Neural cell (in vitro differentiated cells): ENCODE results near the gene BMP8B. TPM values are rescaled to one million over a fixed set of nuclear protein-coding genes. Genes with fewer than 3 reads are reported as not detected.

Source experiments
- H2AFZ ChIP-seq: fragments of 200-600, 300-800 bp; sonication (generic), shearing (Covaris generic); 2 replicates; pipeline ENCODE4 v1.6.0; 2014; ENCODE audit warnings: low read depth, mild to moderate bottlenecking, antibody characterized with exemption, low read length, moderate library complexity
- H3F3A ChIP-seq: fragments of 200-600 bp; shearing (Covaris generic); 2 replicates; pipeline ENCODE4 v1.6.1; 2016; ENCODE audit warnings: mild to moderate bottlenecking, moderate library complexity, mixed read lengths, antibody characterized with exemption, low read length; ENCODE audit not compliant: insufficient read depth, poor library complexity, severe bottlenecking
- H3K27ac ChIP-seq: fragments of 200-600, 300-800 bp; sonication (generic), shearing (Covaris generic); 2 replicates; pipeline ENCODE4 v1.5.1; 2014; ENCODE audit warnings: mild to moderate bottlenecking, low read length, moderate library complexity
- H3K27me3 ChIP-seq: fragments of 300-800, 200-600 bp; sonication (generic), shearing (Covaris generic); 2 replicates; pipeline ENCODE4 v1.6.0; 2014; ENCODE audit warnings: mild to moderate bottlenecking, low read depth, low read length, moderate library complexity; ENCODE audit not compliant: insufficient read depth
- H3K36me3 ChIP-seq: fragments of 300-800, 200-600 bp; sonication (generic), shearing (Covaris generic); 2 replicates; pipeline ENCODE4 v1.5.1; 2014; ENCODE audit warnings: mild to moderate bottlenecking, antibody characterized with exemption, low read length, moderate library complexity; ENCODE audit not compliant: insufficient read depth
- H3K4me2 ChIP-seq: fragments of 300-800, 200-600 bp; sonication (generic), shearing (Covaris generic); 2 replicates; pipeline ENCODE4 v1.6.0; 2014; ENCODE audit warnings: mild to moderate bottlenecking, low read length
- H3K4me3 ChIP-seq: fragments of 300-800, 200-600 bp; sonication (generic), shearing (Covaris generic); 2 replicates; pipeline ENCODE4 v1.5.1; 2014; ENCODE audit warnings: mild to moderate bottlenecking, low read length, moderate library complexity
- H3K79me2 ChIP-seq: fragments of 200-600 bp; shearing (Covaris generic); replicated peaks from 2 replicates; pipeline ENCODE4 v1.6.0; 2014; ENCODE audit warnings: mild to moderate bottlenecking, low read length, moderate library complexity; ENCODE audit not compliant: insufficient read depth
- H3K9ac ChIP-seq: fragments of 300-800, 200-600 bp; sonication (generic), shearing (Covaris generic); 2 replicates; pipeline ENCODE4 v1.6.1; 2016; ENCODE audit warnings: mild to moderate bottlenecking, low read length, mixed read lengths
- H3K9me2 ChIP-seq: fragments of 200-600 bp; shearing (Covaris generic); 2 replicates; pipeline ENCODE4 v1.6.1; 2016; ENCODE audit warnings: mild to moderate bottlenecking, low read length, mixed read lengths; ENCODE audit not compliant: insufficient read depth
- H3K9me3 ChIP-seq: fragments of 200-600, 300-800 bp; sonication (generic), shearing (Covaris generic); 2 replicates; pipeline ENCODE4 v1.6.1; 2016; ENCODE audit warnings: mild to moderate bottlenecking, mixed run types, low read length, moderate library complexity, mixed read lengths
- H4K20me1 ChIP-seq: fragments of 200-600 bp; shearing (Covaris generic); 2 replicates; pipeline ENCODE4 v1.6.1; 2016; ENCODE audit warnings: mild to moderate bottlenecking, mixed run types; ENCODE audit not compliant: insufficient read depth
- CTCF ChIP-seq: fragments of 450-650 bp; IDR thresholded peaks from 2 replicates; pipeline ENCODE4 v1.5.1; 2014; ENCODE audit warnings: antibody characterized with exemption, mild to moderate bottlenecking, moderate library complexity; ENCODE audit not compliant: poor library complexity, severe bottlenecking
- EP300 ChIP-seq: fragments of 450-650 bp; conservative IDR thresholded peaks from 2 replicates; pipeline ENCODE4 v1.6.1; 2014; ENCODE audit warnings: antibody characterized with exemption, mild to moderate bottlenecking, moderate library complexity; ENCODE audit not compliant: poor library complexity, severe bottlenecking
- EZH2 ChIP-seq: fragments of 200-600, 300-800 bp; shearing (Covaris generic), sonication (generic); IDR thresholded peaks from 2 replicates; pipeline ENCODE4 v1.6.1; 2014; ENCODE audit warnings: antibody characterized with exemption, low read length, borderline replicate concordance, mild to moderate bottlenecking; ENCODE audit not compliant: insufficient read depth, poor library complexity, severe bottlenecking
- MXI1 ChIP-seq: fragments of 450-650 bp; conservative IDR thresholded peaks from 2 replicates; pipeline ENCODE4 v1.6.1; 2014; ENCODE audit warnings: antibody characterized with exemption, mild to moderate bottlenecking; ENCODE audit not compliant: poor library complexity, severe bottlenecking
- POLR2AphosphoS5 ChIP-seq: IDR thresholded peaks from 2 replicates; pipeline ENCODE4 v1.6.1; 2012
- RAD21 ChIP-seq: fragments of 450-650 bp; conservative IDR thresholded peaks from 2 replicates; pipeline ENCODE4 v1.6.1; 2014; ENCODE audit warnings: antibody characterized with exemption, mild to moderate bottlenecking, moderate library complexity
- SMC3 ChIP-seq: fragments of 450-650 bp; conservative IDR thresholded peaks from 2 replicates; pipeline ENCODE4 v1.6.1; 2014; ENCODE audit warnings: antibody characterized with exemption, mild to moderate bottlenecking, moderate library complexity; ENCODE audit not compliant: poor library complexity
- TAF1 ChIP-seq: IDR thresholded peaks from 2 replicates; pipeline ENCODE4 v1.6.1; 2012; ENCODE audit warnings: low read depth
- polyA plus RNA-seq: library from polyadenylated mRNA; depleted of rRNA; stranded (reverse); fragments of >200 nt; gene quantifications from 2 replicates; pipeline ENCODE4 v1.2.3, GENCODE V29; 2014
- TF ChIP-seq, protein P1 (sequence below): IDR thresholded peaks from 2 replicates; pipeline ENCODE4 v1.6.1; 2012; ENCODE audit warnings: borderline replicate concordance

Gene BMP8B
- polyA plus RNA-seq, 1 donor from 2014 or later = 0.04 TPM

DNA sequence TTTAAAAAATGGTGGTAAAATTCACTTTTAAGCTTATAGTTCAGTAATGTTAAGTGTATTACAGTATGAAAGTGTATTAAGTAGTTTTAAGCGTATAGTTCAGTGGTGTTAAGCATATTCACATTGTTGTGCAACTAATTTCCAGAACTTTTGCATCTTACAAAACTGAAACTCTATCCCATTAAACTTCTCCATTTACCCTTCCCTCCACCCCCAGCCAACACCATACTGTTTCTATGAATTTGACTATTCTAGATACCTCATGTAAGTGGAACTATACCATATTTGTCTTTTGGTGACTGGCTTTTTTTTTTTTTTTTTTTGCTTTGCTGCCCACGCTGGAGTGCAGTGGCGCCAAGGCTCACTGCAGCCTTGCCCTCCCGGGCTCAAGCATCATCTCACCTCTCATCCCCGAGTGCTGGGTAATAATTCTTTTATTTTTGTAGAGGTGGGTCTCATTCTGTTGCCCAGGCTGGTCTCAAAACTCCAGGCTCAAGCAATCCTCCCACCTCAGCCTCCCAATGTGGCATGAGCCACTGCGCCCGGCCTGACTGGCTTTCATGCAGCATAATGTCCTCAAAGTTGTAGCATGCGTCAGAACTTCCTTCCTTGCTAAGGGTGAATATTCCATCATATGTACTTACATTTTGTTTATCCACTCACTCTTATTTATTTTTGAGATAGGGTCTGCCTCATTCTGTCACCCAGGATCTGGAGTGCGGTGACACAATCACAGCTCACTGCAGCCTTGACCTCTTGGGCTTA lies 45.1 kb upstream of the BMP8B start:
- no peak for TF ChIP-seq EP300
- TF ChIP-seq, protein P1, sequence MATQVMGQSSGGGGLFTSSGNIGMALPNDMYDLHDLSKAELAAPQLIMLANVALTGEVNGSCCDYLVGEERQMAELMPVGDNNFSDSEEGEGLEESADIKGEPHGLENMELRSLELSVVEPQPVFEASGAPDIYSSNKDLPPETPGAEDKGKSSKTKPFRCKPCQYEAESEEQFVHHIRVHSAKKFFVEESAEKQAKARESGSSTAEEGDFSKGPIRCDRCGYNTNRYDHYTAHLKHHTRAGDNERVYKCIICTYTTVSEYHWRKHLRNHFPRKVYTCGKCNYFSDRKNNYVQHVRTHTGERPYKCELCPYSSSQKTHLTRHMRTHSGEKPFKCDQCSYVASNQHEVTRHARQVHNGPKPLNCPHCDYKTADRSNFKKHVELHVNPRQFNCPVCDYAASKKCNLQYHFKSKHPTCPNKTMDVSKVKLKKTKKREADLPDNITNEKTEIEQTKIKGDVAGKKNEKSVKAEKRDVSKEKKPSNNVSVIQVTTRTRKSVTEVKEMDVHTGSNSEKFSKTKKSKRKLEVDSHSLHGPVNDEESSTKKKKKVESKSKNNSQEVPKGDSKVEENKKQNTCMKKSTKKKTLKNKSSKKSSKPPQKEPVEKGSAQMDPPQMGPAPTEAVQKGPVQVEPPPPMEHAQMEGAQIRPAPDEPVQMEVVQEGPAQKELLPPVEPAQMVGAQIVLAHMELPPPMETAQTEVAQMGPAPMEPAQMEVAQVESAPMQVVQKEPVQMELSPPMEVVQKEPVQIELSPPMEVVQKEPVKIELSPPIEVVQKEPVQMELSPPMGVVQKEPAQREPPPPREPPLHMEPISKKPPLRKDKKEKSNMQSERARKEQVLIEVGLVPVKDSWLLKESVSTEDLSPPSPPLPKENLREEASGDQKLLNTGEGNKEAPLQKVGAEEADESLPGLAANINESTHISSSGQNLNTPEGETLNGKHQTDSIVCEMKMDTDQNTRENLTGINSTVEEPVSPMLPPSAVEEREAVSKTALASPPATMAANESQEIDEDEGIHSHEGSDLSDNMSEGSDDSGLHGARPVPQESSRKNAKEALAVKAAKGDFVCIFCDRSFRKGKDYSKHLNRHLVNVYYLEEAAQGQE = no peak
- no peak for TF ChIP-seq TAF1
- TF ChIP-seq EZH2 = no peak
- no peak for TF ChIP-seq CTCF
- TF ChIP-seq MXI1 = no peak
- no peak for TF ChIP-seq RAD21
- TF ChIP-seq POLR2AphosphoS5 = no peak
- TF ChIP-seq SMC3 = no peak

GRCh38 chr1:39833121-39833520 lies 44.5 kb upstream of the BMP8B start:
- Histone ChIP-seq H3K9me2 (no peaks in the 10 kb centered on the region), H3K27me3 (no peaks in the 10 kb centered on the region), H3K4me2 (no peak overlapping the region), H3K36me3 (no peaks in the 10 kb centered on the region), H4K20me1 (no peaks in the 10 kb centered on the region), H3K9ac (no peak overlapping the region), H3K79me2 (no peaks in the 10 kb centered on the region), H3F3A (no peaks in the 10 kb centered on the region), H3K27ac (no peak overlapping the region), H2AFZ (no peak overlapping the region), H3K9me3 (no peaks in the 10 kb centered on the region), H3K4me3 (no peak overlapping the region)
- TF ChIP-seq, protein P1 = no peak
- TF ChIP-seq EZH2 (no peak), SMC3 (no peak), EP300 (no peak), TAF1 (no peak), POLR2AphosphoS5 (no peak), RAD21 (no peak), MXI1 (no peak), CTCF (no peak)

More for the DNA sequence above, 45.1 kb upstream of the BMP8B start:
- H3K9me2 ChIP-seq = no peaks in the 10 kb centered on the region
- H3K27me3 ChIP-seq = no peaks in the 10 kb centered on the region
- H3K4me2 ChIP-seq = no peak overlapping the region
- H3K27ac ChIP-seq = no peak overlapping the region
- no peaks in the 10 kb centered on the region for H3F3A ChIP-seq
- H3K36me3 ChIP-seq = no peaks in the 10 kb centered on the region
- H3K9ac ChIP-seq = no peak overlapping the region
- H4K20me1 ChIP-seq = no peaks in the 10 kb centered on the region
- no peaks in the 10 kb centered on the region for H3K9me3 ChIP-seq
- H2AFZ ChIP-seq = no peak overlapping the region
- no peak overlapping the region for H3K4me3 ChIP-seq
- no peaks in the 10 kb centered on the region for H3K79me2 ChIP-seq
